Loucy (cell line): ENCODE results near the gene KIF16B.

ENCODE experiments used
- H2AFZ ChIP-seq: fragments of 200-600 bp; sonication (generic); 2 replicates; pipeline ENCODE4 v1.6.0; 2016; ENCODE audit warnings: antibody characterized with exemption, mild to moderate bottlenecking, low read length, moderate library complexity
- H3F3A ChIP-seq: fragments of 200-600 bp; 2 replicates; pipeline ENCODE4 v1.6.0; 2016; ENCODE audit warnings: antibody characterized with exemption, low read depth, mild to moderate bottlenecking
- H3K27me3 ChIP-seq: fragments of 200-600 bp; sonication (generic); 2 replicates; pipeline ENCODE4 v1.6.1; 2014; ENCODE audit warnings: low read length, mild to moderate bottlenecking; ENCODE audit not compliant: insufficient read depth, poor library complexity, severe bottlenecking
- H3K36me3 ChIP-seq: fragments of 200-600 bp; sonication (generic); 2 replicates; pipeline ENCODE4 v1.6.1; 2016; ENCODE audit warnings: low read length; ENCODE audit not compliant: insufficient read depth
- H3K4me1 ChIP-seq: fragments of 200-600 bp; sonication (generic); 2 replicates; pipeline ENCODE4 v1.5.1; 2014; ENCODE audit warnings: low read length, mild to moderate bottlenecking; ENCODE audit not compliant: insufficient read depth, poor library complexity, severe bottlenecking
- H3K4me2 ChIP-seq: fragments of 200-600 bp; sonication (generic); 2 replicates; pipeline ENCODE4 v1.6.0; 2014; ENCODE audit warnings: antibody characterized with exemption, low read length, low read depth, mild to moderate bottlenecking; ENCODE audit not compliant: poor library complexity, severe bottlenecking
- H3K4me3 ChIP-seq: fragments of 200-600 bp; sonication (generic); 2 replicates; pipeline ENCODE4 v1.5.1; 2014; ENCODE audit warnings: low read length, mild to moderate bottlenecking, mixed read lengths; ENCODE audit not compliant: poor library complexity, severe bottlenecking
- H3K79me2 ChIP-seq: fragments of 200-600 bp; sonication (generic); 2 replicates; pipeline ENCODE4 v1.6.1; 2014; ENCODE audit warnings: low read length; ENCODE audit not compliant: insufficient read depth
- H3K9ac ChIP-seq: fragments of 200-600 bp; sonication (generic); 2 replicates; pipeline ENCODE4 v1.6.0; 2014; ENCODE audit warnings: mild to moderate bottlenecking, low read depth, low read length, moderate library complexity; ENCODE audit not compliant: poor library complexity, severe bottlenecking
- H3K9me2 ChIP-seq: fragments of 200-600 bp; sonication (generic); replicated peaks from 2 replicates; pipeline ENCODE4 v1.6.1; 2016; ENCODE audit warnings: low read depth, low read length, mixed read lengths
- H3K9me3 ChIP-seq: fragments of 200-600 bp; sonication (generic); 2 replicates; pipeline ENCODE4 v1.6.1; 2014; ENCODE audit warnings: mild to moderate bottlenecking, antibody characterized with exemption, low read length, low read depth; ENCODE audit not compliant: insufficient read depth
- H4K20me1 ChIP-seq: fragments of 200-600 bp; sonication (generic); 2 replicates; pipeline ENCODE4 v1.6.0; 2014; ENCODE audit warnings: antibody characterized with exemption, low read length, mild to moderate bottlenecking; ENCODE audit not compliant: insufficient read depth, poor library complexity, severe bottlenecking
- EZH2phosphoT487 ChIP-seq: fragments of 200-600 bp; IDR thresholded peaks from 2 replicates; pipeline ENCODE4 v1.6.1; 2018; ENCODE audit warnings: antibody characterized with exemption, mild to moderate bottlenecking, moderate library complexity, borderline replicate concordance
- TF ChIP-seq, protein P1 (sequence below): fragments of 200-600 bp; sonication (generic); conservative IDR thresholded peaks from 2 replicates; pipeline ENCODE4 v1.5.1; 2014; ENCODE audit warnings: mild to moderate bottlenecking, antibody characterized with exemption, low read length

Gene KIF16B

DNA sequence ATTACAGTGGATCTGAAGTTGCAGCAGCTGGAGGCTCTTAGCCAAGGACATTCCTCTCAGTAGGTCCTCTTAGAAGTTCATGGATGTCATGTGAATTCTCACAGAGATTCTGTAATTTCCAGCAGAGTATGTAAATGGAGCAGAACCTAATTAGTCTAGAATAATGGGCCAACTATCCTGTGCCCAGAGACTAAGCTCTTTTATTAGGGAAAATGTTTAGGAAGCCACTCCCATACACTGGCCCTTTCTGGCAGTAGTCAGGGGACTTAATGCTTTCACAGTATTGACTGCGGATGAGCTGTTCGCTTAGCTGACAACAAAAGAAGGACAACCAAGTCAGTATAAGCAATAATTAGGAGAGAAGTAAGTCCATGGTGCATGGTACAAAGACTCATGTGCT lies 43.8 kb upstream of the KIF16B start:
- no peaks in the 10 kb centered on the region for H3K27me3 ChIP-seq
- no peaks in the 10 kb centered on the region for H3K9me2 ChIP-seq
- no peak overlapping the region for H3K4me2 ChIP-seq
- no peaks in the 10 kb centered on the region for H3K36me3 ChIP-seq
- H3F3A ChIP-seq, result no peaks in the 10 kb centered on the region
- H3K9me3 ChIP-seq, result no peaks in the 10 kb centered on the region; the same call in 1 of the 2 replicates
- no peak overlapping the region for H3K4me3 ChIP-seq
- H2AFZ ChIP-seq, result no peak overlapping the region
- H3K79me2 ChIP-seq, result no peaks in the 10 kb centered on the region
- no peaks in the 10 kb centered on the region for H4K20me1 ChIP-seq
- TF ChIP-seq EZH2phosphoT487, result no peak
- TF ChIP-seq, protein P1, sequence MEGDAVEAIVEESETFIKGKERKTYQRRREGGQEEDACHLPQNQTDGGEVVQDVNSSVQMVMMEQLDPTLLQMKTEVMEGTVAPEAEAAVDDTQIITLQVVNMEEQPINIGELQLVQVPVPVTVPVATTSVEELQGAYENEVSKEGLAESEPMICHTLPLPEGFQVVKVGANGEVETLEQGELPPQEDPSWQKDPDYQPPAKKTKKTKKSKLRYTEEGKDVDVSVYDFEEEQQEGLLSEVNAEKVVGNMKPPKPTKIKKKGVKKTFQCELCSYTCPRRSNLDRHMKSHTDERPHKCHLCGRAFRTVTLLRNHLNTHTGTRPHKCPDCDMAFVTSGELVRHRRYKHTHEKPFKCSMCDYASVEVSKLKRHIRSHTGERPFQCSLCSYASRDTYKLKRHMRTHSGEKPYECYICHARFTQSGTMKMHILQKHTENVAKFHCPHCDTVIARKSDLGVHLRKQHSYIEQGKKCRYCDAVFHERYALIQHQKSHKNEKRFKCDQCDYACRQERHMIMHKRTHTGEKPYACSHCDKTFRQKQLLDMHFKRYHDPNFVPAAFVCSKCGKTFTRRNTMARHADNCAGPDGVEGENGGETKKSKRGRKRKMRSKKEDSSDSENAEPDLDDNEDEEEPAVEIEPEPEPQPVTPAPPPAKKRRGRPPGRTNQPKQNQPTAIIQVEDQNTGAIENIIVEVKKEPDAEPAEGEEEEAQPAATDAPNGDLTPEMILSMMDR, result no peak
- H3K4me1 ChIP-seq, result no peaks in the 10 kb centered on the region
- no peak overlapping the region for H3K9ac ChIP-seq

DNA sequence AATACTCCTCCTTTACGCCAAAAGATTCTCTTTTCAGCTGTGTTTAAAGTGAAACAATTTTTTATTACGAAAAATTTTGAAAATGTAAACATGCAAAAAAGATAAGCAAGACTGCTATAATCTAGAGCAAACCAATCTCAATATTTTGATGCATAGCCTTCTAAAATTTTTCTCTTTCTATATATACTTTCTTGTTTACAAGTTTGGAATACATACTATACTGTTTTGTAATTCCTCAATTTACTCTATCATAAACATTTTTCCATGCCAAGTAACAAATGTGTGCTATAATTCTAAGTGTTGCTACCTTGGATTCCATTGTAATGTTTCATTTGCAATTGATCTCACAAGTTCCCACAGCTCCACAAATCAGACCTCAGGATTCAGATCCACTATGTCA lies 43.1 kb upstream of the KIF16B start:
- no peaks in the 10 kb centered on the region; the same call in 1 of the 2 replicates for H3K9me3 ChIP-seq
- H3K27me3 ChIP-seq, result no peaks in the 10 kb centered on the region
- no peaks in the 10 kb centered on the region for H3K4me1 ChIP-seq
- H2AFZ ChIP-seq, result no peak overlapping the region
- no peaks in the 10 kb centered on the region for H3K9me2 ChIP-seq
- no peaks in the 10 kb centered on the region for H3K36me3 ChIP-seq
- no peaks in the 10 kb centered on the region for H3K79me2 ChIP-seq
- no peak for TF ChIP-seq EZH2phosphoT487
- TF ChIP-seq, protein P1, result no peak
- no peaks in the 10 kb centered on the region for H3F3A ChIP-seq
- no peaks in the 10 kb centered on the region for H4K20me1 ChIP-seq
- no peak overlapping the region for H3K9ac ChIP-seq
- no peak overlapping the region for H3K4me3 ChIP-seq
- H3K4me2 ChIP-seq, result no peak overlapping the region

DNA sequence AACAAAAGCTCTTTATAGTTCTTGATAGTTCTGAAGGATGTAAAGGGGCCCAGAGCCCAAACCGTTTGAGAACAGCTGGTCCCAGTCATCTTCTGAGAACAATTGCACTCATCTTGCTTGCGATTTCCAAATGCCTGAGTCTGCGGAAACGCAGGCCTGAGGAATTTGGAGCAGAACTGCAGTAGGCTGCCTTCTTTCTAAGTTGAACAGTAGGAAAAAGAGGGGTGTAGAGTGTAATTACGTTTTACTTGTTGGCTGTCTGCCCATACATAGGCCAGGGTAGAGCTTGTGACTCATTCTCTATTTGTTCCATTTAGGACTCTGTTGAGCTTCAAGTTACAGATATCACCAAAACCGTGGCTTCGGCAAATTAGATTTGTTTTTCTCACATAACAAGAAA lies 42.0 kb upstream of the KIF16B start:
- H3K27me3 ChIP-seq, result no peaks in the 10 kb centered on the region
- H3K4me3 ChIP-seq, result no peak overlapping the region
- H3K36me3 ChIP-seq, result no peaks in the 10 kb centered on the region
- H3K4me1 ChIP-seq, result no peaks in the 10 kb centered on the region
- H2AFZ ChIP-seq, result no peak overlapping the region
- H3K4me2 ChIP-seq, result no peak overlapping the region
- no peak overlapping the region for H3K9ac ChIP-seq
- TF ChIP-seq EZH2phosphoT487, result no peak
- TF ChIP-seq, protein P1, result no peak
- H4K20me1 ChIP-seq, result no peaks in the 10 kb centered on the region
- H3K9me2 ChIP-seq, result no peaks in the 10 kb centered on the region
- H3F3A ChIP-seq, result no peaks in the 10 kb centered on the region
- H3K9me3 ChIP-seq, result no peaks in the 10 kb centered on the region; the same call in 1 of the 2 replicates
- H3K79me2 ChIP-seq, result no peaks in the 10 kb centered on the region
